Hematopoietic multipotent progenitor cell treated with erythropoietin and hydrocortisone succinate and interleukin-3 and kit ligand, for 4 days (in vitro differentiated cells): ENCODE results near the gene LBHD1.
A peak's percentile ranks its signal among the peaks of the same experiment; 100 is the strongest.
"Not testable (repeated sequence)": the region's sequence is repeated elsewhere in the genome, so short reads cannot be mapped to it uniquely, and the experiment has no call there.

Experiments
- DNase-seq: peaks from one replicate; pipeline ENCODE4 v3.0.0-alpha.2; 2015

Gene LBHD1

DNA sequence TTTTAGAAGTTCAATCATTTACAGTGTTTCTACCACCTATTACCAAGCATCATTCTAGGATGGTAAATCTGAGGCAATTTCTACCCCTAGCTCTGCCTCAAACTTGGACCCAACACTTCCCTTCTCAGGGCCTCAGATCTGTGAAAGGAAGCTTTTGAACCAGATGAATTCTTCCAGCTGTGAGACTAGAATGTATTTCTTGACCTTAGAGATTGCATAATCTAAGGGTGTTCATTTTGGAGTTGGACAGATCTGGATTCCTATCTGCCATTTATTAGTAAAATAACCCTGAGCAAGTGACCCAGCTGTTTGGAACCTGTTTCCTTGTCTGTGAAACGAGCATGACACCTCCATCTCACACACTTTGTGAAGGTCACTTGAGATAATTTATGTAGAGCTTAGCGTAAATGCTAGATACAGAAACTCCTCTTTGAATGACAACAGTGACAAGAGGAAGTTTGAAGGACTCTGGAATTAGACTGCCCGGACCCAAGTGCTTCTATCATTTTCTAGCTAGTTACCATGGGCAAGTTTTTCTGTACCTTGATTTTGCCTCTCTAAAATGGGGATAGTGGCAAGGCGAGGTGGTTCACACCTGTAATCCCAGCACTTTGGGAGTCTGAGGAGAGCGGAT lies 15.2 kb downstream of the LBHD1 start:
- peak; percentile 7 for DNase-seq

DNA sequence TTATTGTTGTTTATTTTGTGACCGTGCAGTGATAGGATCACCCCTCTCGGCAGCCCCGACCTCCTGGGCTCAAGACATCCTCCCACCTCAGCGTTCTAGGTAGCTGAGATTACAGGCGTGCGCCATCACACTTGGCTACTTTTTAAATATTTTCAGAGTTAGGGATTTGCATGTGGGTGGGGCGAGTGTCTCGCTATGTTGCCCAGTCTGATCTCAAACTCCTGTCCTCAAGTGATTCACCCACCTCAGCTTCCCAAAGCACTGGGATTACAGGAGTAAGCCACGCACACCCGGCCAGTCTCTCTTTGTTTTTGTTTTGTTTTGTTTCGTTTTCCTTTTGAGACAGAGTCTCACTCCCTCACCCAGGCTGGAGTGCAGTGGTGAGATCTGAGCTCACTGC lies 17.8 kb downstream of the LBHD1 start:
- no peak for DNase-seq

GRCh38 chr11:62652161-62653006 lies 19.7 kb downstream of the LBHD1 start:
- DNase-seq, result no peak

GRCh38 chr11:62650283-62650682 lies 21.8 kb downstream of the LBHD1 start:
- not testable (repeated sequence) for DNase-seq

DNA sequence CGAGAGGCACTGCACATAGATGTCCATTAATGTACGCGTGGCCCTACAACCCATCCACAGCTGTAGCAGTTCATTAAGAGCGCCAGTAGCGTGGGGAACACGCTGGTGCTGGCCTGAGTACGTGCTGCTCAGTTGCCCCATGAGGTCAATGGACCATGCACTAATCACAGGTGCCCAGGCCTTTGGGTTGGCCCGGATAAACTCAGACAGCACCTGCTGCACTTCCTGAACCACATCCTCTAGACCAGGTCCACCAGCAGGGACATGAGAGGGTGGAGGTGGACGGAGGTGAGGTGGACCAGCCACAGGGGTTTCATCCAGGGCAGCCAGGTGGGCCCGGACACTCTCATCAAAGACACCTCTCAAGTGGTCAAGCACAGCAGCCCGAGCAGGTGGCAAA lies 22.6 kb downstream of the LBHD1 start:
- no peak for DNase-seq

GRCh38 chr11:62648967-62649364 lies 23.1 kb downstream of the LBHD1 start:
- DNase-seq, result no peak

DNA sequence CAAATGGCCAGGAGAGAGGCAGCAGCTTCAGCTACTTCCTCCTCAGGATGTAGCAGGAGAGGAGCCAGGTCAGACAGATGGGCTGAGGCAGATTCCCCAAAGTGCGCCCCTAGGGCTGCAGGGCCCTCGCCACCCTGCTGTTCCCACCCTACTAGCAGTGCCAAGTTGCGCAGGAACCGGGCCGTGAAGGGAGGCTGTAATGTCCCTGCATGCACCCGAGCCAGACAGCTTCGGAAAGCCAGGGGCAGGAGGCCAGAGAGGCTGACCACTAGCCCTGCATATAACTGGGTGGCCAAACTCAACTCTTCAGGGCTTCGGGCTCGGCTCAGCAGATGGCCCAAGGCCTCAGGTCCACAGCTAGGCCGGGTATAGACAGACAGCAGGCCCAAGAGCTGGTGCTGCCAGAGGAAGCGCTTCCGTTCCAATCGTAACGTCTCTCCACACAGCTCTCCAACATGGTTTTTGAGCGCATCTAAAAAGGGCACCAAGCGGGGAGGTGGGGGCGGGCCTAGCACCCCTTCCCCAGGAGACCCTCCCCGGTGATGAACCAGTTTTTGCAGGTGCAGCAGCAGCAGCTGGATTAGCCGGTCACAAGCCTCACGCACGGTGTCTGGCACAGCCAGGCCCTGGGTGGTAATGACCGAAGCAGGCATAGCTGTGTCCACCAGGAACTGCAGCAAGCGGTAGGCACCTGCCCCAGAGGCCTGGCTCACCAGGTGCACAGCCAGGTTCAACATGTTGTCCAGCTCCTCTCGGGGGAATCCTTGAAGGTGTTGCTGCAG lies 23.7 kb downstream of the LBHD1 start:
- no peak for DNase-seq

DNA sequence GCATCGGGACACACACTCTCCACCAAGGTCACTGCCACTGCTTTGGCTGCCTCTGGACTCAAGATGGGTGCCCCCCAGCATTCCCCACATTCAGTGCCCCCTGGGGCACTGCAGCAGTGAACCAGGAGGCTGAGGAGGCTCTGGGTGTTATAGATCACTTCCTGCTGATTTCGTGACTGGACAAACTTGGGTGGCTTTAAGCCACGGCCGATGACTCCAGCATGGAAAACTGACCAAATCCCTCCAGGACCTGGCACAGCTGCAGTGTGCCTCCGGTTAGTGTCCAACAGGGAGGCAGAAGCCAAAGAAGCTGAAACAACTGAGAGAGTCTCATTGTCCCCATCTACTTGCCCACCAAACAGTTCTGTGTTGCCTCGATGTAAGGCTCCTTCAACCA lies 24.5 kb downstream of the LBHD1 start:
- DNase-seq, result no peak

DNA sequence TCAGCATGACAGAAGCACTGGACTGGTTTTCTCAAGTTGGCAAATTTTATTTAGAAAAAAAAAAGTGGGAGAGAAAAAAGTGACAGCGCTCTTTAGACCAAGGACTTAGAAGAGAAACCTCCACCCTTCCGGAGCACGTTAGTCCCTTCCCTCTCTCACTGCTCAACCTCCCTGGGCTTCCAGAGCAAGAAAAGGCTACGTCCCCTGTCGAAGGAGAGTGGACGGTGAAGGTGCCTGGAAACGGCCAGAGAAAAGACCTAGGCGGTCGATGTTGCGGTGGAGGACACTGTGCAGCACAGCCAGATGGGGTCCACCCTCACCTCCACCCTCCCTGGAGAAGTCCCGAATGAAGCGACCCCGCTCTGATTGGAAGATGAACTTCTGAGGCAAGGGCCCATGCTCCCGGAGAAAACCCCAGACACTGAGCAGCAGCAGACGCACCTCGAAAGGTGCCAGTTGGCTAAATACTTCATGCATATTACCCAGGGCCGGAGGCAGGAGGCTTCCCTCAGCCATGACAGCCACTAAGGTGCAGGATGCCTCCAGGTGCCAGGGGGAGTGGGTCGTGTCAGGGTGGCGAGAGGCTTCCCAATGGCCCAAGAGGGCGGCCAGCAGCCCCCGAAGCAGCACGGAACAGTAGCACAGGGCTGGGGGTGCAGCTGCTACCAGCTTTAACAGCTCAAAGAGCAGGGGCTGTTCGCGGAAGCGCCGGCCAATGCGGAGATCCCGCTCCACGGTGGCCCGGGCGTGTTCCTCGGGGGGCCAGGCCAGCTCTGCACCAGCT lies 25.1 kb downstream of the LBHD1 start:
- DNase-seq, result no peak

- DNase-seq, result peak; percentile 100
Measured at GRCh38 chr11:62645946-62646824, 25.9 kb downstream of the LBHD1 start, which contains the start of gene GANAB. Gene GANAB, minus strand, starts transcription at chr11:62646613. Its CDS starts 14 bp downstream, at chr11:62646599.

GRCh38 chr11:62645671-62645945 lies 26.5 kb downstream of the LBHD1 start:
- peak; percentile 43 for DNase-seq

DNA sequence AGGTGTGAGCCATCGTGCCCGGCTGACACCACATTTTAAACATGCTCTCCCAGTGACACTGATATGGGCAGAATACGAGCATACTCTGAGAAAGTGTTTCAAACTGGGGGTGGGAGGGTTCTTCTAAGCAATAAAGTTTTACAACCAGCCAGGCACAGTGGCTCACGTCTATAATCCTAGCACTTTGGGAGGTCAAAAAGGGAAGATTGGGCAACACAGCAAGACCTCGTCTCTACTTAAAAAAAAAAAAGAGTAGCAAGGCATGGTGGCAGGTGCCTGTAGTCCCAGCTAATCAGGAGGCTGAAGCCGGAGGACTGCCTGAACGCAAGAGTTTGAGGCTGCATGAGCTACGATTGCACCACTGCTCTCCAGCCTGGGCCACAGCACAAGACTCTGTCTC lies 27.8 kb downstream of the LBHD1 start:
- DNase-seq, result no peak

GRCh38 chr11:62632492-62632891 lies 39.6 kb downstream of the LBHD1 start:
- DNase-seq, result no peak

GRCh38 chr11:62627713-62628112 lies 44.4 kb downstream of the LBHD1 start:
- peak; percentile 54 for DNase-seq

- no peak for DNase-seq
Measured at GRCh38 chr11:62622476-62623089, 49.5 kb downstream of the LBHD1 start.

GRCh38 chr11:62621567-62622470 lies 50.2 kb downstream of the LBHD1 start, which contains the start of gene B3GAT3:
Gene B3GAT3, minus strand, starts transcription at chr11:62621986. Its CDS starts 39 bp downstream, at chr11:62621947.
- peak; percentile 99 for DNase-seq

DNA sequence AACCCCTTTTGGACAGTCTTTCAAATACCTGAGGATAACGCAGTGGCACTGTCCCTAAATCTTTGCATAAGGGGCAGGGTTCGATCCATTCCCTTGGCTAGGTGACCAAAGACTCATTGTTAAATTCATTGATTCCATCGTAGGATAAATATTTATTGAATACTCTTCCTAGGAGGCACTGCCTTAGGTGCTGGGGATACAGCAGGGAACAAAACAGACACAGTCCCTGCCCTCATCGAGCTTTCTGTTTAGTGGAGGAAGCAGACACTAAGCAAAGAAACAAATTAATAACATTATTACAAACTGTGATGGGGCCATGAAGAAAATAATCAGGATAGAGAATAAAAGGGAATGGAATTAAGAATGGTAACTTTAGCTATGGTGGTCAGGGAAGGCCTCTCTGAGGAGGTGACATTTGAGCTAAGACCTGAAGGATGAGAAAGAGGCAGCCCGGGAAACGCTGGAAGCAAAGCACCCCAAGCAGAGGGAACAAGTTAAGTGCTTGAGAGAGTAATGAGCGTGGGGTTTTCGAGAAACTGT lies 51.0 kb downstream of the LBHD1 start:
- DNase-seq, result no peak

GRCh38 chr11:62616957-62617356 lies 55.1 kb downstream of the LBHD1 start:
- not testable (repeated sequence) for DNase-seq

- no peak for DNase-seq
Measured at GRCh38 chr11:62615521-62615920, 56.5 kb downstream of the LBHD1 start.

GRCh38 chr11:62614275-62614674 lies 57.8 kb downstream of the LBHD1 start:
- DNase-seq, result no peak
